B cell (primary cell): Measurements from ENCODE around the gene IFNL3.
"Not testable (repeated sequence)": the region's sequence is repeated elsewhere in the genome, so short reads cannot be mapped to it uniquely, and the experiment has no call there.

Source experiments
- EZH2 ChIP-seq: IDR thresholded peaks from 2 replicates; pipeline ENCODE4 v1.6.1; 2012; ENCODE audit warnings: borderline replicate concordance, low read depth, mild to moderate bottlenecking, moderate library complexity, low read length; ENCODE audit not compliant: insufficient read depth, poor library complexity, severe bottlenecking
- TF ChIP-seq, protein P1 (sequence below): fragments of 200-600 bp; IDR thresholded peaks from one replicate; pipeline ENCODE4 v1.8.0; 2022; ENCODE audit warnings: antibody characterized with exemption, mild to moderate bottlenecking

GRCh38 chr19:39243741-39244140 is 1.1 kb downstream of the IFNL3 start:
- TF ChIP-seq, protein P1, sequence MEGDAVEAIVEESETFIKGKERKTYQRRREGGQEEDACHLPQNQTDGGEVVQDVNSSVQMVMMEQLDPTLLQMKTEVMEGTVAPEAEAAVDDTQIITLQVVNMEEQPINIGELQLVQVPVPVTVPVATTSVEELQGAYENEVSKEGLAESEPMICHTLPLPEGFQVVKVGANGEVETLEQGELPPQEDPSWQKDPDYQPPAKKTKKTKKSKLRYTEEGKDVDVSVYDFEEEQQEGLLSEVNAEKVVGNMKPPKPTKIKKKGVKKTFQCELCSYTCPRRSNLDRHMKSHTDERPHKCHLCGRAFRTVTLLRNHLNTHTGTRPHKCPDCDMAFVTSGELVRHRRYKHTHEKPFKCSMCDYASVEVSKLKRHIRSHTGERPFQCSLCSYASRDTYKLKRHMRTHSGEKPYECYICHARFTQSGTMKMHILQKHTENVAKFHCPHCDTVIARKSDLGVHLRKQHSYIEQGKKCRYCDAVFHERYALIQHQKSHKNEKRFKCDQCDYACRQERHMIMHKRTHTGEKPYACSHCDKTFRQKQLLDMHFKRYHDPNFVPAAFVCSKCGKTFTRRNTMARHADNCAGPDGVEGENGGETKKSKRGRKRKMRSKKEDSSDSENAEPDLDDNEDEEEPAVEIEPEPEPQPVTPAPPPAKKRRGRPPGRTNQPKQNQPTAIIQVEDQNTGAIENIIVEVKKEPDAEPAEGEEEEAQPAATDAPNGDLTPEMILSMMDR = not testable (repeated sequence)
- TF ChIP-seq EZH2 = not testable (repeated sequence)
